Neuronal stem cell (in vitro differentiated cells): Measurements from ENCODE around the gene TTC23.
"Not testable (repeated sequence)": the region's sequence is repeated elsewhere in the genome, so short reads cannot be mapped to it uniquely, and the experiment has no call there.

Experiments used
- DNase-seq: peaks from one replicate; pipeline ENCODE4 v3.0.0-alpha.2; 2013; ENCODE audit warnings: low spot score
- H2AFZ ChIP-seq: one replicate; pipeline ENCODE4 v1.6.1; 2013; ENCODE audit warnings: mild to moderate bottlenecking, low read length, inconsistent platforms
- H2AK5ac ChIP-seq: 2 replicates; pipeline ENCODE4 v1.6.1; 2013; ENCODE audit warnings: low read depth, mild to moderate bottlenecking, inconsistent platforms, low read length, moderate library complexity, mixed read lengths
- H2BK120ac ChIP-seq: 2 replicates; pipeline ENCODE4 v1.6.1; 2013; ENCODE audit warnings: low read depth, mild to moderate bottlenecking, inconsistent platforms, low read length, moderate library complexity, mixed read lengths
- H2BK12ac ChIP-seq: one replicate; pipeline ENCODE4 v1.6.1; 2013; ENCODE audit warnings: low read length, inconsistent platforms
- H2BK15ac ChIP-seq: 2 replicates; pipeline ENCODE4 v1.6.1; 2013; ENCODE audit warnings: mild to moderate bottlenecking, low read length, inconsistent platforms, mixed read lengths
- H2BK5ac ChIP-seq: one replicate; pipeline ENCODE4 v1.6.1; 2013; ENCODE audit warnings: inconsistent platforms, mild to moderate bottlenecking, low read length, moderate library complexity
- H3K14ac ChIP-seq: one replicate; pipeline ENCODE4 v1.6.1; 2013; ENCODE audit warnings: low read length, inconsistent platforms
- H3K18ac ChIP-seq: 2 replicates; pipeline ENCODE4 v1.6.1; 2013; ENCODE audit warnings: low read length, inconsistent platforms
- H3K23ac ChIP-seq: 2 replicates; pipeline ENCODE4 v1.6.1; 2013; ENCODE audit warnings: low read depth, mild to moderate bottlenecking, mixed read lengths, low read length, inconsistent platforms; ENCODE audit not compliant: poor library complexity
- H3K27ac ChIP-seq: replicated peaks from 3 replicates; pipeline ENCODE4 v1.5.1; 2013; ENCODE audit warnings: low read length, inconsistent platforms
- H3K27me3 ChIP-seq, 3 experiments: 2 replicates each; pipeline ENCODE4 v1.6.1; 2013; ENCODE audit warnings: low read length in 3 of 3, mild to moderate bottlenecking in 2 of 3, inconsistent platforms in 1 of 3, low read depth in 1 of 3, mixed read lengths in 1 of 3, moderate library complexity in 1 of 3; ENCODE audit not compliant: control insufficient read depth in 3 of 3, insufficient read depth in 3 of 3
- H3K36me3 ChIP-seq, 2 donors: replicated peaks in 1 of 2; 2 replicates each; pipeline ENCODE4 v1.6.1; 2013; ENCODE audit warnings: low read length in 2 of 2; ENCODE audit not compliant: control insufficient read depth in 2 of 2, insufficient read depth in 2 of 2
- H3K4ac ChIP-seq: 2 replicates; pipeline ENCODE4 v1.6.1; 2013; ENCODE audit warnings: inconsistent platforms, mild to moderate bottlenecking, low read length, moderate library complexity
- H3K4me1 ChIP-seq, 2 donors: 1 replicate in 1 of 2; 2 replicates in 1 of 2; pipeline ENCODE4 v1.6.1; 2013; ENCODE audit warnings: low read length in 2 of 2, low read depth in 1 of 2; ENCODE audit not compliant: control insufficient read depth in 2 of 2, insufficient read depth in 1 of 2
- H3K4me2 ChIP-seq: one replicate; pipeline ENCODE4 v1.6.1; 2013; ENCODE audit warnings: mild to moderate bottlenecking, low read length, inconsistent platforms; ENCODE audit not compliant: insufficient read depth, poor library complexity, severe bottlenecking
- H3K4me3 ChIP-seq, 2 donors: 2 replicates each; pipeline ENCODE4 v1.5.1; 2013; ENCODE audit warnings: low read length in 2 of 2, mild to moderate bottlenecking in 2 of 2, inconsistent platforms in 1 of 2, moderate library complexity in 1 of 2
- H3K79me1 ChIP-seq: one replicate; pipeline ENCODE4 v1.6.1; 2013; ENCODE audit warnings: low read depth, mild to moderate bottlenecking, inconsistent platforms, low read length, moderate library complexity
- H3K9ac ChIP-seq: one replicate; pipeline ENCODE4 v1.6.1; 2013; ENCODE audit warnings: mild to moderate bottlenecking, low read depth, low read length, inconsistent platforms; ENCODE audit not compliant: poor library complexity
- H3K9me3 ChIP-seq, 2 donors: replicated peaks in 1 of 2; 2 replicates each; pipeline versions ENCODE3 to v1.6.1; 2013; ENCODE audit warnings: low read length in 2 of 2, mild to moderate bottlenecking in 2 of 2, inconsistent platforms in 1 of 2, low read depth in 1 of 2, mixed read lengths in 1 of 2, moderate library complexity in 1 of 2; ENCODE audit not compliant: control insufficient read depth in 2 of 2, insufficient read depth in 1 of 2
- H4K8ac ChIP-seq: one replicate; pipeline ENCODE4 v1.6.1; 2013; ENCODE audit warnings: low read depth, mild to moderate bottlenecking, inconsistent platforms, low read length, moderate library complexity
- H4K91ac ChIP-seq: one replicate; pipeline ENCODE4 v1.6.1; 2013; ENCODE audit warnings: low read length, low read depth, mild to moderate bottlenecking, inconsistent platforms; ENCODE audit not compliant: poor library complexity
- WGBS, 2 donors: extraction: QIAGEN DNeasy Blood & Tissue Kit; methylation state at CpG; one replicate each; pipeline ENCODE4 v1.1.7; 2013; ENCODE audit warnings: missing lambda C conversion rate in 2 of 2, mixed read lengths in 1 of 2; ENCODE audit not compliant: insufficient read length in 2 of 2, insufficient replicate concordance in 1 of 2; ENCODE audit errors: extremely low coverage in 2 of 2; 5-methylcytosine and 5-hydroxymethylcytosine counted together

Gene TTC23

GRCh38 chr15:99239545-99240198 lies 9.7 kb downstream of the TTC23 start:
- Histone ChIP-seq H2BK12ac (no peak overlapping the region), H3K4me1 (no peaks in the 10 kb centered on the region), H2AK5ac (no peak overlapping the region), H2BK5ac (no peak overlapping the region), H3K4me3 (no peak overlapping the region), H3K27me3 (no peaks in the 10 kb centered on the region), H3K4me2 (no peak overlapping the region), H3K9me3 (no peaks in the 10 kb centered on the region), H3K23ac (no peak overlapping the region), H3K18ac (no peak overlapping the region), H4K91ac (no peak overlapping the region), H3K9ac (no peak overlapping the region), H3K36me3 (peaks cover 2 to 48% of the 10 kb centered on the region in 2 donors), H2BK15ac (no peak overlapping the region), H3K14ac (no peak overlapping the region), H3K4ac (no peak overlapping the region), H4K8ac (no peak overlapping the region), H2BK120ac (no peak overlapping the region), H3K27ac (no peak overlapping the region), H3K79me1 (no peaks in the 10 kb centered on the region), H2AFZ (no peak overlapping the region)
- no peak for DNase-seq
- WGBS, 2 donors = no CpG with 5 or more reads among the region's 1 CpG

GRCh38 chr15:99238849-99239248 lies 10.5 kb downstream of the TTC23 start:
- H2BK15ac ChIP-seq = no peak overlapping the region
- no peak overlapping the region for H2AFZ ChIP-seq
- no peak overlapping the region for H3K4ac ChIP-seq
- H2BK12ac ChIP-seq = no peak overlapping the region
- H2BK5ac ChIP-seq = no peak overlapping the region
- H3K9me3 ChIP-seq = no peaks in the 10 kb centered on the region
- H3K27ac ChIP-seq = no peak overlapping the region
- no peak overlapping the region for H3K23ac ChIP-seq
- H2BK120ac ChIP-seq = no peak overlapping the region
- peaks cover 2 to 42% of the 10 kb centered on the region in 2 donors for H3K36me3 ChIP-seq
- H3K9ac ChIP-seq = no peak overlapping the region
- H2AK5ac ChIP-seq = no peak overlapping the region
- H3K27me3 ChIP-seq = no peaks in the 10 kb centered on the region
- H3K18ac ChIP-seq = no peak overlapping the region
- H4K8ac ChIP-seq = no peak overlapping the region
- no CpG with 5 or more reads among the region's 3 CpGs for WGBS, 2 donors
- H3K14ac ChIP-seq = no peak overlapping the region
- no peak overlapping the region for H3K4me2 ChIP-seq
- no peak overlapping the region for H3K4me3 ChIP-seq
- no peaks in the 10 kb centered on the region for H3K79me1 ChIP-seq
- DNase-seq = no peak
- H3K4me1 ChIP-seq = no peaks in the 10 kb centered on the region
- no peak overlapping the region for H4K91ac ChIP-seq

GRCh38 chr15:99234160-99234559 lies 15.2 kb downstream of the TTC23 start:
- WGBS, 2 donors = no CpG with 5 or more reads among the region's 6 CpGs
- not testable (repeated sequence) for DNase-seq, H2AK5ac ChIP-seq

GRCh38 chr15:99232740-99233139 lies 16.6 kb downstream of the TTC23 start:
- Histone ChIP-seq H3K4me2 (no peak overlapping the region), H2BK120ac (no peak overlapping the region), H2BK5ac (no peak overlapping the region), H3K18ac (no peak overlapping the region), H2AFZ (no peak overlapping the region), H2BK15ac (no peak overlapping the region), H4K8ac (no peak overlapping the region), H3K4me3 (no peak overlapping the region), H3K23ac (no peak overlapping the region), H2AK5ac (no peak overlapping the region), H3K36me3 (peaks cover 5 to 24% of the 10 kb centered on the region in 2 donors), H3K4ac (no peak overlapping the region), H2BK12ac (no peak overlapping the region), H3K27ac (no peak overlapping the region), H3K4me1 (no peaks in the 10 kb centered on the region), H3K14ac (no peak overlapping the region), H3K9me3 (peaks cover 0 to 5% of the 10 kb centered on the region in 2 donors), H4K91ac (no peak overlapping the region), H3K9ac (no peak overlapping the region), H3K79me1 (no peaks in the 10 kb centered on the region), H3K27me3 (no peaks in the 10 kb centered on the region)
- no CpG with 5 or more reads among the region's 2 CpGs for WGBS, 2 donors
- no peak for DNase-seq

More at GRCh38 chr15:99234160-99234559, 15.2 kb downstream of the TTC23 start:
- H3K79me1 ChIP-seq, H2BK15ac ChIP-seq, H3K23ac ChIP-seq, H3K4me3 ChIP-seq, H3K9me3 ChIP-seq, H3K4ac ChIP-seq, H2BK5ac ChIP-seq, H4K8ac ChIP-seq, H2BK12ac ChIP-seq, H3K14ac ChIP-seq, H3K4me2 ChIP-seq, H2BK120ac ChIP-seq, H3K27ac ChIP-seq, H3K18ac ChIP-seq, H4K91ac ChIP-seq, H3K27me3 ChIP-seq, H3K9ac ChIP-seq, H3K4me1 ChIP-seq, H2AFZ ChIP-seq: not testable (repeated sequence)
- H3K36me3 ChIP-seq = peaks cover 2 to 20% of the 10 kb centered on the region in 2 donors
